MM.1S (cell line): ENCODE measurements around the gene SCFD2.

Experiments
- DNase-seq: peaks from one replicate; pipeline ENCODE4 v3.0.0-alpha.2; 2015
- H2AFZ ChIP-seq: fragments of 300-600 bp; sonication (generic); 2 replicates; pipeline ENCODE4 v1.6.0; 2016; ENCODE audit warnings: antibody characterized with exemption, low read length
- H3F3A ChIP-seq: fragments of 300-600 bp; sonication (generic); 2 replicates; pipeline ENCODE4 v1.6.1; 2016; ENCODE audit warnings: mild to moderate bottlenecking, antibody characterized with exemption, low read length, moderate library complexity, mixed read lengths; ENCODE audit not compliant: insufficient read depth
- H3K27ac ChIP-seq: fragments of 300-600 bp; sonication (generic); 2 replicates; pipeline ENCODE4 v1.5.1; 2016; ENCODE audit warnings: mild to moderate bottlenecking, low read length
- H3K27me3 ChIP-seq: fragments of 300-600 bp; sonication (generic); replicated peaks from 2 replicates; pipeline ENCODE4 v1.6.0; 2016; ENCODE audit warnings: low read length; ENCODE audit not compliant: insufficient read depth
- H3K36me3 ChIP-seq: fragments of 300-600 bp; sonication (generic); replicated peaks from 2 replicates; pipeline ENCODE4 v1.6.1; 2016; ENCODE audit warnings: mild to moderate bottlenecking, low read length, mixed read lengths; ENCODE audit not compliant: insufficient read depth
- H3K4me1 ChIP-seq: fragments of 300-600 bp; sonication (generic); 2 replicates; pipeline ENCODE4 v1.6.1; 2016; ENCODE audit warnings: low read length, mixed read lengths
- H3K4me2 ChIP-seq: fragments of 300-600 bp; sonication (generic); 2 replicates; pipeline ENCODE4 v1.6.0; 2016; ENCODE audit warnings: low read depth, low read length
- H3K4me3 ChIP-seq: fragments of 300-600 bp; sonication (generic); 2 replicates; pipeline ENCODE4 v1.5.1; 2016; ENCODE audit warnings: low read length, mixed read lengths
- H3K79me2 ChIP-seq: fragments of 300-600 bp; sonication (generic); 2 replicates; pipeline ENCODE4 v1.6.1; 2016; ENCODE audit warnings: mixed run types, low read length, mixed read lengths
- H3K9ac ChIP-seq: fragments of 300-600 bp; sonication (generic); 2 replicates; pipeline ENCODE4 v1.6.1; 2016; ENCODE audit warnings: low read length, mixed read lengths
- H3K9me2 ChIP-seq: fragments of 300-600 bp; sonication (generic); replicated peaks from 2 replicates; pipeline ENCODE4 v1.6.1; 2016; ENCODE audit warnings: mild to moderate bottlenecking, low read length, mixed read lengths; ENCODE audit not compliant: insufficient read depth
- H3K9me3 ChIP-seq: fragments of 300-600 bp; sonication (generic); replicated peaks from 2 replicates; pipeline ENCODE4 v1.6.1; 2016; ENCODE audit warnings: mild to moderate bottlenecking, low read length, mixed read lengths; ENCODE audit not compliant: insufficient read depth
- H4K20me1 ChIP-seq: fragments of 300-600 bp; sonication (generic); 2 replicates; pipeline ENCODE4 v1.6.1; 2016; ENCODE audit warnings: mild to moderate bottlenecking, low read length, moderate library complexity, mixed read lengths; ENCODE audit not compliant: insufficient read depth
- CTCF ChIP-seq: fragments of 300-600 bp; sonication (generic); IDR thresholded peaks from 2 replicates; pipeline ENCODE4 v1.5.1; 2016; ENCODE audit warnings: antibody characterized with exemption, low read length, mixed read lengths
- EZH2 ChIP-seq: fragments of 300-600 bp; sonication (generic); optimal IDR thresholded peaks from 2 replicates; pipeline ENCODE3; 2017; ENCODE audit warnings: low read depth, mild to moderate bottlenecking, antibody characterized with exemption, low read length, mixed read lengths
- EZH2phosphoT487 ChIP-seq: fragments of 300-600 bp; sonication (generic); IDR thresholded peaks from 2 replicates; pipeline ENCODE4 v1.6.1; 2018; ENCODE audit warnings: antibody characterized with exemption, low read length

Gene SCFD2

GRCh38 chr4:53371843-53372521 lies 6.1 kb upstream of the SCFD2 start:
- H2AFZ ChIP-seq, result no peak overlapping the region
- H4K20me1 ChIP-seq, result no peaks in the 10 kb centered on the region
- no peaks in the 10 kb centered on the region for H3K36me3 ChIP-seq
- H3K9ac ChIP-seq, result no peak overlapping the region
- no peak overlapping the region for H3K27ac ChIP-seq
- no peaks in the 10 kb centered on the region for H3F3A ChIP-seq
- H3K9me3 ChIP-seq, result no peaks in the 10 kb centered on the region
- H3K4me2 ChIP-seq, result no peak overlapping the region
- no peak overlapping the region for H3K4me3 ChIP-seq
- peaks cover 6% of the 10 kb centered on the region; the same call in 1 of the 2 replicates for H3K4me1 ChIP-seq
- H3K9me2 ChIP-seq, result no peaks in the 10 kb centered on the region
- DNase-seq, result no peak
- TF ChIP-seq EZH2 (no peak), EZH2phosphoT487 (no peak), CTCF (no peak)
- H3K27me3 ChIP-seq, result no peaks in the 10 kb centered on the region
- H3K79me2 ChIP-seq, result no peaks in the 10 kb centered on the region

- no peaks in the 10 kb centered on the region for H3K36me3 ChIP-seq
- H3F3A ChIP-seq, result no peaks in the 10 kb centered on the region
- H3K79me2 ChIP-seq, result no peaks in the 10 kb centered on the region
- no peaks in the 10 kb centered on the region for H3K27me3 ChIP-seq
- no peak for DNase-seq
- H3K4me3 ChIP-seq, result no peak overlapping the region
- no peak overlapping the region for H3K9ac ChIP-seq
- peaks cover 11% of the 10 kb centered on the region for H3K4me1 ChIP-seq
- H4K20me1 ChIP-seq, result no peaks in the 10 kb centered on the region
- no peak overlapping the region for H2AFZ ChIP-seq
- no peak overlapping the region for H3K27ac ChIP-seq
- H3K9me3 ChIP-seq, result no peaks in the 10 kb centered on the region
- H3K4me2 ChIP-seq, result no peak overlapping the region
- H3K9me2 ChIP-seq, result no peaks in the 10 kb centered on the region
- no peak for TF ChIP-seq CTCF
- no peak for TF ChIP-seq EZH2phosphoT487
- no peak for TF ChIP-seq EZH2
Observed at GRCh38 chr4:53371049-53371448, 5.2 kb upstream of the SCFD2 start.

- Histone ChIP-seq H3K27me3 (no peaks in the 10 kb centered on the region), H2AFZ (no peak overlapping the region)
Observed at GRCh38 chr4:53367721-53368120, 1.9 kb upstream of the SCFD2 start.

More at GRCh38 chr4:53367721-53368120, 1.9 kb upstream of the SCFD2 start:
- Histone ChIP-seq H3K4me3 (no peak overlapping the region), H4K20me1 (no peaks in the 10 kb centered on the region), H3K4me1 (peaks cover 12% of the 10 kb centered on the region), H3K79me2 (peaks cover 31% of the 10 kb centered on the region), H3F3A (peaks cover 3% of the 10 kb centered on the region; the same call in 1 of the 2 replicates), H3K9me3 (no peaks in the 10 kb centered on the region), H3K9me2 (no peaks in the 10 kb centered on the region), H3K36me3 (no peaks in the 10 kb centered on the region), H3K9ac (no peak overlapping the region), H3K4me2 (no peak overlapping the region), H3K27ac (no peak overlapping the region)
- TF ChIP-seq CTCF (no peak), EZH2phosphoT487 (no peak), EZH2 (no peak)
- DNase-seq, result no peak
